H1 (cell line): ENCODE results near the gene C14orf132. TPM values are rescaled to one million over a fixed set of nuclear protein-coding genes. Genes with fewer than 3 reads are reported as not detected.

Source experiments
- JUND ChIP-seq: IDR thresholded peaks from 2 replicates; pipeline ENCODE4 v1.6.1; 2011; ENCODE audit warnings: mild to moderate bottlenecking, improper control_type of control experiment, low read length
- PHF8 ChIP-seq: fragments of 200-600 bp; sonication (generic); conservative IDR thresholded peaks from 2 replicates; pipeline ENCODE4 v1.7.1; 2012; ENCODE audit warnings: low read depth, mild to moderate bottlenecking, inconsistent platforms, low read length, moderate library complexity
- POLR2A ChIP-seq, 2 experiments: IDR thresholded peaks; 1 replicate in 1 of 2; 2 replicates in 1 of 2; pipeline ENCODE4 v1.6.1; 2011; ENCODE audit warnings: low read depth in 2 of 2, low read length in 2 of 2, mild to moderate bottlenecking in 2 of 2; ENCODE audit errors: control extremely low read depth in 1 of 2
- RNF2 ChIP-seq: fragments of 200-900, 300-1000 bp; sonication (generic); IDR thresholded peaks from 2 replicates; pipeline ENCODE4 v1.7.1; 2016; ENCODE audit warnings: borderline replicate concordance, low read depth, mild to moderate bottlenecking, antibody characterized with exemption, low read length; ENCODE audit not compliant: poor library complexity, severe bottlenecking; ENCODE audit errors: missing control alignments
- SP4 ChIP-seq: IDR thresholded peaks from 2 replicates; pipeline ENCODE4 v1.6.1; 2012; ENCODE audit warnings: low read length, inconsistent platforms
- SRF ChIP-seq: IDR thresholded peaks from 2 replicates; pipeline ENCODE4 v1.6.1; 2011; ENCODE audit warnings: mild to moderate bottlenecking, low read depth, low read length, moderate library complexity
- polyA plus RNA-seq, 7 experiments: library from polyadenylated mRNA; depleted of rRNA in 3 of 7; stranded (reverse) in 5 of 7; unstranded in 2 of 7; fragments of >200 nt in 5 of 7; fragments of 200-250 nt in 2 of 7; gene quantifications; 1 replicate in 5 of 7; 2 replicates in 1 of 7; 4 replicates in 1 of 7; pipeline versions ENCODE4 v1.2.1 to v1.2.3, GENCODE V29; 2011 to 2013; ENCODE audit warnings: missing spikeins in 2 of 7, mixed read lengths in 2 of 7
- total RNA-seq: library from RNA; stranded (reverse); fragmentation: NEBNext Ultra II Directional; extraction: Animal tissue kit (Norgen Biotek cat#: 25700); gene quantifications from 2 replicates; pipeline ENCODE4 v1.2.1, GENCODE V29; 2021

Gene C14orf132
- total and polyA plus RNA-seq, 2 of the 8 experiments (the other 6 are each of a cell fraction or from before 2014, with no cell fraction given), result 11.7 to 32.5 TPM

- no peak for TF ChIP-seq SRF
- no peak for TF ChIP-seq SP4
- no peak for TF ChIP-seq POLR2A (IDR thresholded peaks at IDR 0.05; ENCODE audit: control extremely low read depth in 1 of 2, low read depth in 2 of 2, low read length in 2 of 2)
- TF ChIP-seq RNF2, result no peak
- no peak for TF ChIP-seq PHF8
- no peak for TF ChIP-seq JUND
Observed at GRCh38 chr14:96066976-96067375, 27.8 kb downstream of the C14orf132 start (continued).
